GM23248 (cell line): ENCODE measurements around the gene SLC10A4.

ENCODE experiments used
- EZH2 ChIP-seq: fragments of 200-600 bp; sonication (generic); IDR thresholded peaks from 2 replicates; pipeline ENCODE4 v1.6.1; 2018; ENCODE audit warnings: antibody characterized with exemption, mild to moderate bottlenecking; ENCODE audit not compliant: insufficient read depth, poor library complexity, severe bottlenecking
- EZH2phosphoT487 ChIP-seq: fragments of 200-600 bp; sonication (generic); IDR thresholded peaks from 2 replicates; pipeline ENCODE4 v1.6.1; 2018; ENCODE audit warnings: antibody characterized with exemption, moderate library complexity, mild to moderate bottlenecking, low read depth; ENCODE audit not compliant: insufficient read depth

DNA sequence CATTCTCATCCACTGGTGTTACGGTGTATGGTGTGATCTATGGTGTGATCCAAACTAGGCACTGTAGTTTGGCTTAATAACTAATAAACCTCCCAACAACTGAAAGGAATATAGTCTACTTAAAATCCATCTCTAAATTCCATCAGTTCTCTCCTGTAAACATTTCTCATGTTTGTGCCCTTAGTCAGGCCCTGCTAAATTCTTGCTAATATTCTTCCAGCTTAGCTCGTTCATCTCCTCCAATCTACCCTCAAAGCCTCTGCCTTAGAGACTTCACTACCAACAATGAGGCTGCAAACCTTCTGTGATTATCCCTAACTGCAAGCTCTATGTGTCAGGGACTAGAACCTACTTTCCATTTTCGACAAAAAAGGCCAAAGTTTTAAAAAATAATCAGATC, 35.0 kb downstream of the SLC10A4 start:
- no peak for TF ChIP-seq EZH2
- TF ChIP-seq EZH2phosphoT487: no peak
